Measurements from ENCODE around the gene PRR30.

GRCh38 chr2:27117995-27118524, 21.1 kb downstream of the PRR30 start:
- TF ChIP-seq POLR2A (IDR thresholded peaks at IDR 0.05) (no peak), CTCF (IDR thresholded peaks at IDR 0.05) (no peak)
